Measurements from ENCODE around the gene GNAS-AS1.

DNA sequence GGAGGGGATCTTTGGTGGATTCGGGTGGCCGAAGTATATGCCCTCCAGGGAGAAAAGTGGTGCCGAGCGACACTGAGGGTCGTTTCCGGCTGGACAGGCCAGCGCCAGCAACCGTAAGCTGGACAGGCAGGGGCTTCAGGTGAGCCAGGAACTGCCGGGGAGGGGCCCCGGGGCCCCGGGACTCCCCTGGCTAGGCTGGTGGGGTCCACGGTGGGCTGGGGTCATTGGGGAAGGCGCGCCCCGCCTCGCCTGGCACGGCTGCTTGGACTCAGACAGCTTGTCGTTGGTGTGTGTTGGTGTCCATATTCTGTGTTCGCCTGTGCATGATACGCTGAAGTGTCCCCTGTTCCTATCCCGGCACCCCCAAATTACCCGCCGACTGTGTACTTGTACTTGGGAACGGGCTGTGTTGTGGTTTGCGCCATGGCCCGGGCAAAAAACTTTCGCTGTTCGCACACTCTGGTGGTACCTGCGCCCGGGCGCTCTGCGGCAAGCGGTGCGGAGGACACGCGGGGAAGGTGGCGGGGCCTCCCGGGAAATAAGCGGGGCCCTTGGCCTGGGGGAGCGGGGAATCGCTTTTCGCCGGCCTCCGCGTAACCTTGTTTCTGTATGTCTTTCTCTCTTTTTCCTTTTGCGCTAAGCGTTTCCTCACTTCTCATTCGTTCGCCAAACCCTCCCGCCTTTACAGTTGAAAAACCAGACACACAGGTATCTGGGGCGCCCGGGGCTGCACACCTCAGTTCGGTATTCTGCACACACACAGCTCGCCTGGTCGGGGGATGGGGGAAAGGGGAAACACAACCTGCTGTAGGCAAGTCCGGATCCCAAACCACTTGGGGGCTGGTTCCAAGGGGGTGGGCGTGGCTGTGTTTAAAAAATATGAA, 5.0 kb upstream of the GNAS-AS1 start:
- TF ChIP-seq EP300 (IDR thresholded peaks at IDR 0.05; ENCODE audit: borderline replicate concordance) (no peak), FOXM1 (IDR thresholded peaks at IDR 0.05; ENCODE audit: borderline replicate concordance, low read depth) (no peak), ZBTB7A (IDR thresholded peaks at IDR 0.05; ENCODE audit: low read depth) (no peak), TAF1 (IDR thresholded peaks at IDR 0.05; ENCODE audit: low read depth) (no peak), RAD21 (IDR thresholded peaks at IDR 0.05; ENCODE audit: low read depth) (no peak), TCF12 (IDR thresholded peaks at IDR 0.05; ENCODE audit: low read depth) (no peak), YY1 (IDR thresholded peaks at IDR 0.05; ENCODE audit: low read depth) (no peak), TEAD4 (IDR thresholded peaks at IDR 0.05) (no peak)
- TF ChIP-seq, protein P1, sequence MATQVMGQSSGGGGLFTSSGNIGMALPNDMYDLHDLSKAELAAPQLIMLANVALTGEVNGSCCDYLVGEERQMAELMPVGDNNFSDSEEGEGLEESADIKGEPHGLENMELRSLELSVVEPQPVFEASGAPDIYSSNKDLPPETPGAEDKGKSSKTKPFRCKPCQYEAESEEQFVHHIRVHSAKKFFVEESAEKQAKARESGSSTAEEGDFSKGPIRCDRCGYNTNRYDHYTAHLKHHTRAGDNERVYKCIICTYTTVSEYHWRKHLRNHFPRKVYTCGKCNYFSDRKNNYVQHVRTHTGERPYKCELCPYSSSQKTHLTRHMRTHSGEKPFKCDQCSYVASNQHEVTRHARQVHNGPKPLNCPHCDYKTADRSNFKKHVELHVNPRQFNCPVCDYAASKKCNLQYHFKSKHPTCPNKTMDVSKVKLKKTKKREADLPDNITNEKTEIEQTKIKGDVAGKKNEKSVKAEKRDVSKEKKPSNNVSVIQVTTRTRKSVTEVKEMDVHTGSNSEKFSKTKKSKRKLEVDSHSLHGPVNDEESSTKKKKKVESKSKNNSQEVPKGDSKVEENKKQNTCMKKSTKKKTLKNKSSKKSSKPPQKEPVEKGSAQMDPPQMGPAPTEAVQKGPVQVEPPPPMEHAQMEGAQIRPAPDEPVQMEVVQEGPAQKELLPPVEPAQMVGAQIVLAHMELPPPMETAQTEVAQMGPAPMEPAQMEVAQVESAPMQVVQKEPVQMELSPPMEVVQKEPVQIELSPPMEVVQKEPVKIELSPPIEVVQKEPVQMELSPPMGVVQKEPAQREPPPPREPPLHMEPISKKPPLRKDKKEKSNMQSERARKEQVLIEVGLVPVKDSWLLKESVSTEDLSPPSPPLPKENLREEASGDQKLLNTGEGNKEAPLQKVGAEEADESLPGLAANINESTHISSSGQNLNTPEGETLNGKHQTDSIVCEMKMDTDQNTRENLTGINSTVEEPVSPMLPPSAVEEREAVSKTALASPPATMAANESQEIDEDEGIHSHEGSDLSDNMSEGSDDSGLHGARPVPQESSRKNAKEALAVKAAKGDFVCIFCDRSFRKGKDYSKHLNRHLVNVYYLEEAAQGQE (IDR thresholded peaks at IDR 0.05; ENCODE audit: low read depth) = no peak
- TF ChIP-seq, protein P2, sequence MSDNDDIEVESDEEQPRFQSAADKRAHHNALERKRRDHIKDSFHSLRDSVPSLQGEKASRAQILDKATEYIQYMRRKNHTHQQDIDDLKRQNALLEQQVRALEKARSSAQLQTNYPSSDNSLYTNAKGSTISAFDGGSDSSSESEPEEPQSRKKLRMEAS (IDR thresholded peaks at IDR 0.05) = no peak
- TF ChIP-seq, protein P3, sequence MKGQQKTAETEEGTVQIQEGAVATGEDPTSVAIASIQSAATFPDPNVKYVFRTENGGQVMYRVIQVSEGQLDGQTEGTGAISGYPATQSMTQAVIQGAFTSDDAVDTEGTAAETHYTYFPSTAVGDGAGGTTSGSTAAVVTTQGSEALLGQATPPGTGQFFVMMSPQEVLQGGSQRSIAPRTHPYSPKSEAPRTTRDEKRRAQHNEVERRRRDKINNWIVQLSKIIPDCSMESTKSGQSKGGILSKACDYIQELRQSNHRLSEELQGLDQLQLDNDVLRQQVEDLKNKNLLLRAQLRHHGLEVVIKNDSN (IDR thresholded peaks at IDR 0.05) = no peak
